Measurements from ENCODE around the gene FOXL2. TPM values are rescaled to one million over a fixed set of nuclear protein-coding genes. Genes with fewer than 3 reads are reported as not detected.

The FOXL2 gene
- total RNA-seq, 1 donor from 2014 or later: 0.26 TPM

- Histone ChIP-seq H3K4me3 (ENCODE audit: low read depth, low read length) (no peak overlapping the region), H3K36me3 (ENCODE audit: control insufficient read depth, insufficient read depth, low read length) (no peaks in the 10 kb centered on the region), H3K27me3 (ENCODE audit: control insufficient read depth, insufficient read depth, low read length) (no peaks in the 10 kb centered on the region)
- no peak for TF ChIP-seq CTCF (IDR thresholded peaks at IDR 0.05; ENCODE audit: insufficient read depth, low read length, severe bottlenecking)
- FAIRE-seq: no peak
- no peak for DNase-seq (ENCODE audit: low read depth)
Measured at GRCh38 chr3:138899351-138899991, 47.5 kb downstream of the FOXL2 start.

DNA sequence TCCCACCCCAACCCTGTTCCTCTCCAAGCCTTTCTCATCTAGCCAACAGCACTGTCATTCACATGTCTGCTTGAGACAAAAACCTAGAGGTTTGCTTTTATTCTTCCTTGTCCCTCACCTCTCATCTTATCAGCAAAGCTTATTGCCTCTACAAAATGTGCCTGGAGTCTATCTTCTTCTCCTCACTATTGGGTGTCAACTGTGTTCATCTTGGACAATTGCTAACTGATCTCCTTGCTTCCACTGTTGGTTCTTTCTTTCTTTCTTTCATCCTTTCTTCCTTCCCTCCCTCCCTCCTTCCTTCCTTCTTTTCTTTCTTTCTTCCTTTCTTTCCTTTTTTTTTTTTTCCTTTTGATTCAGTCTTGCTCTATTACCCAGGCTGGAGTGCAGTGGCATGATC, 48.2 kb downstream of the FOXL2 start:
- DNase-seq (ENCODE audit: low read depth) (no peak), FAIRE-seq (no peak)
- H3K27me3 ChIP-seq (ENCODE audit: control insufficient read depth, insufficient read depth, low read length): no peaks in the 10 kb centered on the region

GRCh38 chr3:138898301-138898700, 48.6 kb downstream of the FOXL2 start:
- Histone ChIP-seq H3K27me3 (ENCODE audit: control insufficient read depth, insufficient read depth, low read length) (no peaks in the 10 kb centered on the region), H3K4me3 (ENCODE audit: low read depth, low read length) (no peak overlapping the region), H3K36me3 (ENCODE audit: control insufficient read depth, insufficient read depth, low read length) (no peaks in the 10 kb centered on the region)
- no peak for TF ChIP-seq CTCF (IDR thresholded peaks at IDR 0.05; ENCODE audit: insufficient read depth, low read length, severe bottlenecking)
- DNase-seq (ENCODE audit: low read depth) (no peak), FAIRE-seq (no peak)

More for the DNA sequence above, 48.2 kb downstream of the FOXL2 start:
- no peaks in the 10 kb centered on the region for H3K36me3 ChIP-seq (ENCODE audit: control insufficient read depth, insufficient read depth, low read length)
- TF ChIP-seq CTCF (IDR thresholded peaks at IDR 0.05; ENCODE audit: insufficient read depth, low read length, severe bottlenecking): no peak
- H3K4me3 ChIP-seq (ENCODE audit: low read depth, low read length): no peak overlapping the region

Other genes starting within 250 kb of the FOXL2 start
- gene PIK3CB, start 112.2 kb downstream of the FOXL2 start, total RNA-seq: 11.3 and 15.0 TPM in 2 replicates
- under 0.01 and 0.13 TPM in 2 replicates for gene FOXL2NB, start 80 bp upstream of the FOXL2 start, total RNA-seq
- not detected in 2 replicates for gene PRR23A, start 59.1 kb upstream of the FOXL2 start, total RNA-seq
- gene PRR23B, start 73.8 kb upstream of the FOXL2 start, total RNA-seq: not detected in 2 replicates
- gene PRR23C, start 97.8 kb upstream of the FOXL2 start, total RNA-seq: not detected in 2 replicates